Endothelial cell of umbilical vein (primary cell): Measurements from ENCODE around the gene PRDM11. TPM values are rescaled to one million over a fixed set of nuclear protein-coding genes. Genes with fewer than 3 reads are reported as not detected.

ENCODE experiments used
- BruUV-seq: library from RNA; stranded (reverse); fragments of 400-500 nt; replicated peaks from 2 replicates; lab custom pipeline; 2021; lab: Mats Ljungman, UMichigan
- CTCF ChIA-PET: fragments of 300-600, 350-600 bp; sonication (Branson Sonifier 250); formaldehyde crosslinking; loops from one replicate; lab custom pipeline; 2021; ENCODE audit warnings: antibody characterized with exemption, inconsistent platforms; lab: Charles Lee
- POLR2A ChIA-PET: fragments of 300-600, 350-600 bp; sonication (Branson Sonifier 250); formaldehyde crosslinking; loops from one replicate; lab custom pipeline; 2021; ENCODE audit warnings: antibody characterized with exemption, inconsistent platforms; lab: Charles Lee
- DNase-seq: peaks from one replicate; pipeline ENCODE4 v3.0.0-alpha.2; 2011; ENCODE audit warnings: low read depth, low spot score
- FAIRE-seq: peaks from 2 replicates; lab custom pipeline; 2011; peaks lifted over from hg19 to GRCh38; lab: Jason Lieb, UNC
- H2AFZ ChIP-seq: 2 replicates; pipeline ENCODE4 v1.6.0; 2012; ENCODE audit warnings: low read depth, low read length, control low read depth, inconsistent platforms
- H3K27ac ChIP-seq: 2 replicates; pipeline ENCODE4 v1.5.1; 2011; ENCODE audit warnings: low read depth, mild to moderate bottlenecking, control low read depth, low read length, moderate library complexity; ENCODE audit not compliant: insufficient read depth
- H3K27me3 ChIP-seq, 2 experiments: 2 replicates each; pipeline versions ENCODE4 v1.6.0 to v1.6.1; 2011; ENCODE audit warnings: low read length in 2 of 2, mixed read lengths in 1 of 2; ENCODE audit not compliant: control insufficient read depth in 2 of 2, insufficient read depth in 2 of 2
- H3K36me3 ChIP-seq, 2 experiments: 2 replicates in 1 of 2; 3 replicates in 1 of 2; pipeline ENCODE4 v1.5.1; 2011; ENCODE audit warnings: low read length in 2 of 2, mild to moderate bottlenecking in 1 of 2, moderate library complexity in 1 of 2; ENCODE audit not compliant: control insufficient read depth in 2 of 2, insufficient read depth in 2 of 2; ENCODE audit errors: extremely low read depth in 1 of 2
- H3K4me1 ChIP-seq: 3 replicates; pipeline ENCODE4 v1.5.1; 2011; ENCODE audit warnings: mild to moderate bottlenecking, low read length; ENCODE audit not compliant: control insufficient read depth, insufficient read depth; ENCODE audit errors: extremely low read depth
- H3K4me2 ChIP-seq: 2 replicates; pipeline ENCODE4 v1.6.1; 2011; ENCODE audit warnings: low read length, control low read depth, mixed read lengths; ENCODE audit not compliant: insufficient read depth
- H3K4me3 ChIP-seq, 3 experiments: fragments of 200-600 bp in 1 of 3; sonication (generic), shearing (Covaris generic) in 1 of 3; replicated peaks in 1 of 3; 2 replicates each; pipeline ENCODE4 v1.5.1; 2011 to 2016; ENCODE audit warnings: control low read depth in 3 of 3, low read length in 3 of 3, mild to moderate bottlenecking in 2 of 3, inconsistent platforms in 1 of 3, low read depth in 1 of 3, moderate library complexity in 1 of 3; ENCODE audit not compliant: insufficient read depth in 1 of 3
- H3K79me2 ChIP-seq: 2 replicates; pipeline ENCODE4 v1.6.0; 2012; ENCODE audit warnings: low read length, inconsistent platforms; ENCODE audit not compliant: control insufficient read depth, insufficient read depth
- H3K9ac ChIP-seq: replicated peaks from 2 replicates; pipeline ENCODE3; 2011; ENCODE audit warnings: low read length, control low read depth; ENCODE audit not compliant: insufficient read depth; ENCODE audit errors: extremely low read depth
- H3K9me1 ChIP-seq: replicated peaks from 3 replicates; pipeline ENCODE4 v1.6.0; 2011; ENCODE audit warnings: mild to moderate bottlenecking, low read length; ENCODE audit not compliant: control insufficient read depth, insufficient read depth; ENCODE audit errors: extremely low read depth
- H3K9me3 ChIP-seq: replicated peaks from 2 replicates; pipeline ENCODE4 v1.5.1; 2012; ENCODE audit warnings: low read length, inconsistent platforms; ENCODE audit not compliant: control insufficient read depth, insufficient read depth
- H4K20me1 ChIP-seq: replicated peaks from 2 replicates; pipeline ENCODE3; 2011; ENCODE audit warnings: mild to moderate bottlenecking, low read length; ENCODE audit not compliant: control insufficient read depth, insufficient read depth; ENCODE audit errors: extremely low read depth
- CTCF ChIP-seq, 2 donors: IDR thresholded peaks; 1 replicate in 1 of 2; 2 replicates in 1 of 2; pipeline ENCODE4 v1.5.1; 2011; ENCODE audit warnings: low read length in 2 of 2, mild to moderate bottlenecking in 2 of 2, moderate library complexity in 2 of 2, control low read depth in 1 of 2, inconsistent platforms in 1 of 2, low read depth in 1 of 2; ENCODE audit not compliant: insufficient read depth in 1 of 2; ENCODE audit errors: extremely low read depth in 1 of 2
- EZH2 ChIP-seq: IDR thresholded peaks from 2 replicates; pipeline ENCODE4 v1.6.1; 2012; ENCODE audit warnings: borderline replicate concordance, low read depth, mild to moderate bottlenecking, moderate library complexity, low read length, inconsistent platforms; ENCODE audit not compliant: severe bottlenecking
- FOS ChIP-seq: IDR thresholded peaks from 2 replicates; pipeline ENCODE4 v1.6.1; 2011; ENCODE audit warnings: mild to moderate bottlenecking, low read length, moderate library complexity, borderline replicate concordance; ENCODE audit not compliant: insufficient read depth
- GATA2 ChIP-seq: IDR thresholded peaks from 2 replicates; pipeline ENCODE4 v1.7.0; 2011; ENCODE audit warnings: low read depth, mild to moderate bottlenecking, moderate library complexity, mixed read lengths, low read length; ENCODE audit not compliant: insufficient read length, insufficient read depth
- JUN ChIP-seq: IDR thresholded peaks from 2 replicates; pipeline ENCODE4 v1.6.1; 2011; ENCODE audit warnings: borderline replicate concordance, low read depth; ENCODE audit not compliant: insufficient read length, insufficient read depth
- MAX ChIP-seq: IDR thresholded peaks from 2 replicates; pipeline ENCODE4 v1.6.1; 2011; ENCODE audit not compliant: insufficient read depth, insufficient read length
- MYC ChIP-seq: IDR thresholded peaks from one replicate; pipeline ENCODE4 v1.6.1; 2011; ENCODE audit warnings: mild to moderate bottlenecking, low read depth, low read length
- POLR2A ChIP-seq: IDR thresholded peaks from 2 replicates; pipeline ENCODE4 v1.6.1; 2012; ENCODE audit warnings: low read depth, mild to moderate bottlenecking, control low read depth, low read length
- POLR2AphosphoS5 ChIP-seq: IDR thresholded peaks from 2 replicates; pipeline ENCODE4 v1.6.1; 2012; ENCODE audit warnings: low read depth, mild to moderate bottlenecking, control low read depth, low read length, moderate library complexity; ENCODE audit not compliant: insufficient read depth
- dilution Hi-C: fragments of 300-500 bp; cut with MboI; formaldehyde crosslinking; loops from one replicate; pipeline ENCODE4 v1.15.0; 2019; ENCODE audit warnings: low sequenced_read_pairs; ENCODE audit not compliant: extremely low pct_ligation_motif_present
- intact Hi-C: fragments of 100-400 bp; cut with micrococcal nuclease; formaldehyde crosslinking; loops from one replicate; pipeline ENCODE4 v1.10.0; 2022
- polyA plus RNA-seq, 4 experiments: library from polyadenylated mRNA; depleted of rRNA in 3 of 4; stranded (reverse) in 3 of 4; unstranded in 1 of 4; fragments of >200 nt; gene quantifications; 2 replicates each; pipeline versions ENCODE4 v1.2.1 to v1.2.3, GENCODE V29; 2011 to 2012; ENCODE audit warnings: missing spikeins in 1 of 4
- total RNA-seq: library from RNA; stranded (reverse); gene quantifications from 2 replicates; pipeline ENCODE4 v1.2.3, GENCODE V29; 2021

The PRDM11 gene
- total and polyA plus RNA-seq, 2 donors (not counting 3 experiments of a cell fraction or from before 2014, with no cell fraction given): 6.9 to 14.1 TPM

- dilution Hi-C loops (no loop called here), intact Hi-C loops (no loop called here)
- Histone ChIP-seq H3K9me3 (no peaks in the 10 kb centered on the region), H3K4me3 (no peak overlapping the region), H4K20me1 (no peaks in the 10 kb centered on the region), H3K9ac (no peak overlapping the region), H3K27me3 (peaks cover 0 to 3% of the 10 kb centered on the region in 2 experiments), H2AFZ (no peak overlapping the region), H3K4me1 (no peaks in the 10 kb centered on the region), H3K36me3 (peaks cover 0 to 3% of the 10 kb centered on the region in 2 experiments), H3K79me2 (no peaks in the 10 kb centered on the region), H3K9me1 (no peaks in the 10 kb centered on the region), H3K27ac (no peak overlapping the region), H3K4me2 (no peak overlapping the region)
- FAIRE-seq: no peak
- TF ChIP-seq FOS: no peak
- no peak for TF ChIP-seq GATA2
- no peak for TF ChIP-seq CTCF (IDR thresholded peaks at IDR 0.05; ENCODE audit: extremely low read depth in 1 of 2, insufficient read depth in 1 of 2, low read depth in 1 of 2, low read length in 2 of 2)
- no peak for TF ChIP-seq JUN
- TF ChIP-seq POLR2A: no peak
- TF ChIP-seq POLR2AphosphoS5: no peak
- no peak for TF ChIP-seq MAX
- no peak for TF ChIP-seq MYC
- no peak for TF ChIP-seq EZH2
- DNase-seq: no peak
- ChIA-PET POLR2A (no interaction called here), CTCF (no interaction called here)
- no TSS peak for BruUV-seq
Measured at GRCh38 chr11:45218705-45219104, 72.3 kb downstream of the PRDM11 start.
